Neural progenitor cell (in vitro differentiated cells): ENCODE measurements around the gene PIGM. TPM values are rescaled to one million over a fixed set of nuclear protein-coding genes. Genes with fewer than 3 reads are reported as not detected.
"Not testable (repeated sequence)": the region's sequence is repeated elsewhere in the genome, so short reads cannot be mapped to it uniquely, and the experiment has no call there.

ENCODE experiments used
- DNase-seq: peaks from one replicate; pipeline ENCODE4 v3.0.0-alpha.2; 2016; ENCODE audit warnings: low spot score
- H2AFZ ChIP-seq: fragments of 200-600 bp; sonication (generic); replicated peaks from 2 replicates; pipeline ENCODE4 v1.6.1; 2016; ENCODE audit warnings: antibody characterized with exemption
- H3F3A ChIP-seq: fragments of 200-600 bp; sonication (generic); 2 replicates; pipeline ENCODE4 v1.6.1; 2016; ENCODE audit warnings: antibody characterized with exemption, low read depth
- H3K27ac ChIP-seq: fragments of 200-600 bp; sonication (generic); 2 replicates; pipeline ENCODE4 v1.5.1; 2016; ENCODE audit warnings: mild to moderate bottlenecking
- H3K27me3 ChIP-seq: fragments of 200-600 bp; sonication (generic); 2 replicates; pipeline ENCODE4 v1.6.1; 2016; ENCODE audit warnings: mild to moderate bottlenecking, moderate library complexity
- H3K36me3 ChIP-seq: fragments of 200-600 bp; sonication (generic); 2 replicates; pipeline ENCODE4 v1.5.1; 2016
- H3K4me1 ChIP-seq: fragments of 200-600 bp; sonication (generic); 2 replicates; pipeline ENCODE4 v1.6.1; 2016; ENCODE audit warnings: mixed run types
- H3K4me2 ChIP-seq: fragments of 200-600 bp; sonication (generic); 2 replicates; pipeline ENCODE4 v1.6.1; 2016
- H3K4me3 ChIP-seq: fragments of 200-600 bp; sonication (generic); 2 replicates; pipeline ENCODE4 v1.5.1; 2016
- H3K79me2 ChIP-seq: fragments of 200-600 bp; sonication (generic); 2 replicates; pipeline ENCODE4 v1.6.1; 2016; ENCODE audit warnings: low read depth
- H3K9ac ChIP-seq: fragments of 200-600 bp; sonication (generic); 2 replicates; pipeline ENCODE4 v1.6.1; 2016
- H3K9me3 ChIP-seq: fragments of 200-600 bp; sonication (generic); 2 replicates; pipeline ENCODE4 v1.5.1; 2016; ENCODE audit warnings: low read depth
- H4K20me1 ChIP-seq: fragments of 200-600 bp; sonication (generic); 2 replicates; pipeline ENCODE4 v1.6.1; 2016; ENCODE audit warnings: low read depth
- H3K27ac Mint-ChIP-seq: 3 replicates; pipeline ENCODE4 v1.8.0; 2021; ENCODE audit warnings: mixed read lengths
- H3K27me3 Mint-ChIP-seq: 2 replicates; pipeline ENCODE4 v1.8.0; 2022; ENCODE audit warnings: low read depth, mild to moderate bottlenecking, inconsistent platforms, moderate library complexity, mixed read lengths; ENCODE audit not compliant: insufficient read depth
- H3K36me3 Mint-ChIP-seq: 3 replicates; pipeline ENCODE4 v1.8.0; 2021; ENCODE audit warnings: mixed read lengths
- H3K4me1 Mint-ChIP-seq: 3 replicates; pipeline ENCODE4 v1.8.0; 2021; ENCODE audit warnings: mixed read lengths
- H3K4me3 Mint-ChIP-seq: 3 replicates; pipeline ENCODE4 v1.8.0; 2021; ENCODE audit warnings: mild to moderate bottlenecking, moderate library complexity, mixed read lengths
- H3K9me3 Mint-ChIP-seq: 3 replicates; pipeline ENCODE4 v1.8.0; 2020; ENCODE audit warnings: mixed read lengths
- EZH2 ChIP-seq: fragments of 200-600 bp; sonication (generic); IDR thresholded peaks from 2 replicates; pipeline ENCODE4 v1.6.1; 2017; ENCODE audit warnings: antibody characterized with exemption, mild to moderate bottlenecking, moderate library complexity
- EZH2phosphoT487 ChIP-seq: fragments of 200-600 bp; sonication (generic); IDR thresholded peaks from 2 replicates; pipeline ENCODE4 v1.6.1; 2017; ENCODE audit warnings: antibody characterized with exemption
- total RNA-seq: library from RNA; depleted of rRNA; stranded (reverse); fragments of >200 nt; gene quantifications from 2 replicates; pipeline ENCODE4 v1.2.3, GENCODE V29; 2015; ENCODE audit warnings: low replicate concordance
- TF ChIP-seq, protein P1 (sequence below): fragments of 200-600 bp; sonication (generic); IDR thresholded peaks from 2 replicates; pipeline ENCODE4 v1.5.1; 2017; ENCODE audit warnings: antibody characterized with exemption, mild to moderate bottlenecking

The PIGM gene
- total RNA-seq, 1 donor from 2014 or later: 7.1 TPM

- H3F3A ChIP-seq: peaks cover 7% of the 10 kb centered on the region
- no peak overlapping the region for H3K4me3 ChIP-seq
- H3K27ac ChIP-seq: no peak overlapping the region
- no peaks in the 10 kb centered on the region for H3K9me3 ChIP-seq
- H3K27me3 ChIP-seq: peaks cover 23% of the 10 kb centered on the region
- H3K4me1 ChIP-seq: peaks cover 27% of the 10 kb centered on the region
- TF ChIP-seq EZH2: no peak
- TF ChIP-seq, protein P1, sequence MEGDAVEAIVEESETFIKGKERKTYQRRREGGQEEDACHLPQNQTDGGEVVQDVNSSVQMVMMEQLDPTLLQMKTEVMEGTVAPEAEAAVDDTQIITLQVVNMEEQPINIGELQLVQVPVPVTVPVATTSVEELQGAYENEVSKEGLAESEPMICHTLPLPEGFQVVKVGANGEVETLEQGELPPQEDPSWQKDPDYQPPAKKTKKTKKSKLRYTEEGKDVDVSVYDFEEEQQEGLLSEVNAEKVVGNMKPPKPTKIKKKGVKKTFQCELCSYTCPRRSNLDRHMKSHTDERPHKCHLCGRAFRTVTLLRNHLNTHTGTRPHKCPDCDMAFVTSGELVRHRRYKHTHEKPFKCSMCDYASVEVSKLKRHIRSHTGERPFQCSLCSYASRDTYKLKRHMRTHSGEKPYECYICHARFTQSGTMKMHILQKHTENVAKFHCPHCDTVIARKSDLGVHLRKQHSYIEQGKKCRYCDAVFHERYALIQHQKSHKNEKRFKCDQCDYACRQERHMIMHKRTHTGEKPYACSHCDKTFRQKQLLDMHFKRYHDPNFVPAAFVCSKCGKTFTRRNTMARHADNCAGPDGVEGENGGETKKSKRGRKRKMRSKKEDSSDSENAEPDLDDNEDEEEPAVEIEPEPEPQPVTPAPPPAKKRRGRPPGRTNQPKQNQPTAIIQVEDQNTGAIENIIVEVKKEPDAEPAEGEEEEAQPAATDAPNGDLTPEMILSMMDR: no peak
- no peak for TF ChIP-seq EZH2phosphoT487
- no peak overlapping the region for H3K9ac ChIP-seq
- no peaks in the 10 kb centered on the region for H3K36me3 ChIP-seq
- H3K4me3 Mint-ChIP-seq: no peak overlapping the region
- peak overlapping the region; percentile 15 for H3K27ac Mint-ChIP-seq
- DNase-seq: no peak
- no peaks in the 10 kb centered on the region for H3K79me2 ChIP-seq
- H3K4me1 Mint-ChIP-seq: peaks cover 33% of the 10 kb centered on the region
- H3K27me3 Mint-ChIP-seq: peaks cover 10% of the 10 kb centered on the region
- H2AFZ ChIP-seq: no peak overlapping the region
- H3K4me2 ChIP-seq: no peak overlapping the region
- no peaks in the 10 kb centered on the region for H4K20me1 ChIP-seq
- peaks cover 2% of the 10 kb centered on the region for H3K9me3 Mint-ChIP-seq
- H3K36me3 Mint-ChIP-seq: no peaks in the 10 kb centered on the region
Measured at GRCh38 chr1:160052936-160053335, 21.1 kb upstream of the PIGM start.

DNA sequence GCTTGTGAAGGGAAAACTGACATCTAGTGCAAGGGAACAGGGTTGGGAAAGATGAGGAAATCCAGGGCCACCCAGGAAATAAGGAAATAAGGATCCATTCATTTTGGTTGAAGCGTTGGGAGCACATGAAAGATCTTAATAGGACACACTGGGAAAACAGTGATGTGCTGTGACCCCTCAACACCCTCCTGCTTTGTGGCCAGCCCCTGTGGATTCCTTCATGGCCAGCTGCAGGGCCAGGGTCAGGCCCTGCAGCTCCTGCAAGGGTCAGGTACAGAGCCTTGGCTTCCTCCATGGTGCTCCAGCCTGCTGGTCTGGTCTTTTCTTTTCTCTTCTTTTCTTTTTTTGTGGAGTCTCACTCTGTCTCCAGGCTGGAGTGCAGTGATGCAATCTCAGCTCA lies 18.8 kb upstream of the PIGM start:
- H3K27me3 Mint-ChIP-seq: peaks cover 7% of the 10 kb centered on the region
- no peak overlapping the region for H3K4me3 ChIP-seq
- TF ChIP-seq EZH2 (no peak), EZH2phosphoT487 (no peak)
- H4K20me1 ChIP-seq: no peaks in the 10 kb centered on the region
- DNase-seq: no peak
- no peaks in the 10 kb centered on the region for H3K36me3 ChIP-seq
- peaks cover 23% of the 10 kb centered on the region for H3K27me3 ChIP-seq
- H3K4me3 Mint-ChIP-seq: no peak overlapping the region
- H2AFZ ChIP-seq: no peak overlapping the region
- no peak overlapping the region for H3K4me2 ChIP-seq
- H3K9ac ChIP-seq: no peak overlapping the region
- H3K4me1 ChIP-seq: peaks cover 44% of the 10 kb centered on the region
- H3F3A ChIP-seq: peaks cover 30% of the 10 kb centered on the region
- H3K4me1 Mint-ChIP-seq: peaks cover 46% of the 10 kb centered on the region
- no peaks in the 10 kb centered on the region for H3K36me3 Mint-ChIP-seq
- no peaks in the 10 kb centered on the region for H3K9me3 ChIP-seq
- no peak overlapping the region for H3K27ac Mint-ChIP-seq
- peaks cover 2% of the 10 kb centered on the region for H3K9me3 Mint-ChIP-seq
- H3K27ac ChIP-seq: no peak overlapping the region
- H3K79me2 ChIP-seq: no peaks in the 10 kb centered on the region

GRCh38 chr1:160050182-160050581 lies 18.4 kb upstream of the PIGM start:
- not testable (repeated sequence) for H3K9ac ChIP-seq, H3K4me3 Mint-ChIP-seq, H4K20me1 ChIP-seq, DNase-seq, H2AFZ ChIP-seq, H3K4me2 ChIP-seq, H3K36me3 ChIP-seq, H3K27ac ChIP-seq, H3K9me3 ChIP-seq, H3K27ac Mint-ChIP-seq, H3K79me2 ChIP-seq, H3K4me3 ChIP-seq, H3K36me3 Mint-ChIP-seq, H3K27me3 Mint-ChIP-seq, H3K9me3 Mint-ChIP-seq
- Histone ChIP-seq H3F3A (peaks cover 34% of the 10 kb centered on the region), H3K4me1 (peaks cover 44% of the 10 kb centered on the region), H3K27me3 (peaks cover 28% of the 10 kb centered on the region)
- peaks cover 46% of the 10 kb centered on the region for H3K4me1 Mint-ChIP-seq

- Histone ChIP-seq H3K79me2 (no peaks in the 10 kb centered on the region), H3K4me2 (no peak overlapping the region), H3K9ac (no peak overlapping the region), H3F3A (peaks cover 36% of the 10 kb centered on the region), H3K4me1 (peaks cover 44% of the 10 kb centered on the region), H3K9me3 (no peaks in the 10 kb centered on the region), H4K20me1 (no peaks in the 10 kb centered on the region), H3K36me3 (no peaks in the 10 kb centered on the region), H3K27me3 (peaks cover 29% of the 10 kb centered on the region), H3K27ac (no peak overlapping the region), H2AFZ (no peak overlapping the region), H3K4me3 (no peak overlapping the region)
- DNase-seq: no peak
- Mint-ChIP-seq H3K27ac (no peak overlapping the region), H3K9me3 (no peaks in the 10 kb centered on the region), H3K36me3 (no peaks in the 10 kb centered on the region), H3K4me1 (peaks cover 40% of the 10 kb centered on the region), H3K27me3 (peaks cover 5% of the 10 kb centered on the region), H3K4me3 (no peak overlapping the region)
- TF ChIP-seq, protein P1: no peak
- TF ChIP-seq EZH2: no peak
- no peak for TF ChIP-seq EZH2phosphoT487
Measured at GRCh38 chr1:160049101-160049500, 17.3 kb upstream of the PIGM start.
